ENCODE measurements around the gene NFATC2.

- no peak for TF ChIP-seq CTCF (IDR thresholded peaks at IDR 0.05)
- TF ChIP-seq EP300 (IDR thresholded peaks at IDR 0.05), result peak in 1 of 4 donors; percentile 63
- no peak for TF ChIP-seq POLR2A (IDR thresholded peaks at IDR 0.05)
- TF ChIP-seq POLR2AphosphoS5 (IDR thresholded peaks at IDR 0.05), result peak; percentile 77 to 96 (median 89)
Observed at GRCh38 chr20:51444467-51444866, 98.1 kb downstream of the NFATC2 start.
